Kidney (tissue), 14 donors: ENCODE results near the gene PRR33. TPM values are rescaled to one million over a fixed set of nuclear protein-coding genes. Genes with fewer than 3 reads are reported as not detected.

Source experiments
- DNase-seq, 5 donors: peaks; one replicate each; pipeline ENCODE4 v3.0.0-alpha.2; 2013 to 2020
- FAIRE-seq: peaks from 2 replicates; lab custom pipeline; 2012; peaks lifted over from hg19 to GRCh38; lab: Jason Lieb, UNC
- H3K27ac ChIP-seq, 2 donors: one replicate each; pipeline ENCODE4 v1.7.0; 2013; ENCODE audit warnings: low read depth in 2 of 2, low read length in 2 of 2, inconsistent platforms in 1 of 2
- H3K27me3 ChIP-seq: one replicate; pipeline ENCODE4 v1.7.1; 2013; ENCODE audit warnings: low read length, inconsistent platforms; ENCODE audit not compliant: control insufficient read depth, insufficient read depth
- H3K36me3 ChIP-seq, 3 donors: one replicate each; pipeline versions ENCODE4 v1.7.0 to v1.7.1; 2013; ENCODE audit warnings: low read length in 3 of 3, control low read depth in 1 of 3, inconsistent platforms in 1 of 3; ENCODE audit not compliant: insufficient read depth in 3 of 3, control insufficient read depth in 2 of 3
- H3K4me1 ChIP-seq, 3 donors: one replicate each; pipeline versions ENCODE4 v1.7.0 to v1.7.1; 2013; ENCODE audit warnings: low read length in 3 of 3, inconsistent platforms in 1 of 3, low read depth in 1 of 3; ENCODE audit not compliant: control insufficient read depth in 2 of 3, insufficient read depth in 2 of 3
- H3K4me3 ChIP-seq, 3 donors: one replicate each; pipeline versions ENCODE4 v1.7.0 to v1.8.1; 2013; ENCODE audit warnings: low read length in 3 of 3, control low read depth in 1 of 3, inconsistent platforms in 1 of 3
- H3K9ac ChIP-seq, 3 donors: one replicate each; pipeline versions ENCODE4 v1.7.0 to v1.7.1; 2013; ENCODE audit warnings: low read length in 3 of 3, control low read depth in 1 of 3, inconsistent platforms in 1 of 3
- H3K9me3 ChIP-seq, 3 donors: one replicate each; pipeline versions ENCODE4 v1.7.0 to v1.7.1; 2013; ENCODE audit warnings: low read length in 3 of 3, control low read depth in 1 of 3, inconsistent platforms in 1 of 3; ENCODE audit not compliant: control insufficient read depth in 2 of 3, insufficient read depth in 1 of 3
- CTCF ChIP-seq: IDR thresholded peaks from 3 replicates; pipeline ENCODE4 v1.5.1; 2012; ENCODE audit warnings: mild to moderate bottlenecking, moderate library complexity, borderline replicate concordance; ENCODE audit not compliant: insufficient read depth; ENCODE audit errors: extremely low read depth
- intact Hi-C: fragments of 100-400 bp; cut with DNase I; formaldehyde crosslinking; loops from one replicate; pipeline ENCODE4 v1.11.1; 2022
- polyA plus RNA-seq: library from polyadenylated mRNA; stranded (reverse); fragments of 350-450 nt; fragmentation: Illumina TruSeq; extraction: RNeasy Lipid Tissue Mini Kit (QIAGEN cat#74804); gene quantifications from one replicate; pipeline ENCODE4 v1.2.3, GENCODE V29; 2014; ENCODE audit warnings: low read depth, low replicate concordance; ENCODE audit not compliant: insufficient read depth
- total RNA-seq: library from RNA; stranded (reverse); fragmentation: NEBNext Ultra II Directional; extraction: Animal tissue kit (Norgen Biotek cat#: 25700); gene quantifications from one replicate; pipeline ENCODE4 v1.2.1, GENCODE V29; 2021
- donor health status: control.
- donor health status: control.
- donor health status: control.
- donor health status: control.
- donor health status: control.
- donor health status: DM: yes; HTN: yes; CAD: no.
- donor health status: Normal renal cell carcinoma (clear cell type).

The PRR33 gene
- total and polyA plus RNA-seq, 2 donors from 2014 or later: not detected

- H3K27ac ChIP-seq: no peak overlapping the region
- no peak overlapping the region for H3K4me3 ChIP-seq
- no peaks in the 10 kb centered on the region for H3K9me3 ChIP-seq
- H3K9ac ChIP-seq: no peak overlapping the region
- intact Hi-C loops: no loop called here
- H3K27me3 ChIP-seq: peaks cover 2% of the 10 kb centered on the region
- no peak for FAIRE-seq
- peaks cover 3 to 10% (median 4%) of the 10 kb centered on the region in 3 donors for H3K4me1 ChIP-seq
- TF ChIP-seq CTCF: no peak
- DNase-seq: peak in 1 of 5 donors; percentile 64
- no peaks in the 10 kb centered on the region for H3K36me3 ChIP-seq
Measured at GRCh38 chr11:1845561-1846452, 45.9 kb downstream of the PRR33 start.

DNA sequence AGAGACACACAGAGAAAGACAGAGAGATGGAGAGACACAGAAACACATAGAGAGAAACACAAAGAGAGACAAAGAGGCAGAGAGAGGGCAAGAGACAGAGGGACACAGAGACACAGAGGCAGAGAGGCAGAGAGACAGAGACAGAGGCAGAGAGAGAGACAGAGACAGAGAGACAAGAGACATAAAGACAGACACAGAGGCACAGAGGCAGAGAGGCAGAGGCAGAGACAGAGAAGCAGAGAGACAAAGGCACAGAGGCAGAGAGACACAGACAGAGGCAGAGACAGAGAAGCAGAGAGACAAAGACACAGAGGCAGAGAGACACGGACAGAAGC is 46.6 kb downstream of the PRR33 start:
- FAIRE-seq (no peak), DNase-seq (no peak)
- Histone ChIP-seq H3K4me3 (no peak overlapping the region), H3K9ac (no peak overlapping the region), H3K27ac (peak overlapping the region in 1 of 2 donors; percentile 54), H3K36me3 (no peaks in the 10 kb centered on the region), H3K27me3 (peaks cover 2% of the 10 kb centered on the region), H3K4me1 (peaks cover 3 to 10% (median 4%) of the 10 kb centered on the region in 3 donors), H3K9me3 (no peaks in the 10 kb centered on the region)
- TF ChIP-seq CTCF: no peak
- intact Hi-C loops: no loop called here

DNA sequence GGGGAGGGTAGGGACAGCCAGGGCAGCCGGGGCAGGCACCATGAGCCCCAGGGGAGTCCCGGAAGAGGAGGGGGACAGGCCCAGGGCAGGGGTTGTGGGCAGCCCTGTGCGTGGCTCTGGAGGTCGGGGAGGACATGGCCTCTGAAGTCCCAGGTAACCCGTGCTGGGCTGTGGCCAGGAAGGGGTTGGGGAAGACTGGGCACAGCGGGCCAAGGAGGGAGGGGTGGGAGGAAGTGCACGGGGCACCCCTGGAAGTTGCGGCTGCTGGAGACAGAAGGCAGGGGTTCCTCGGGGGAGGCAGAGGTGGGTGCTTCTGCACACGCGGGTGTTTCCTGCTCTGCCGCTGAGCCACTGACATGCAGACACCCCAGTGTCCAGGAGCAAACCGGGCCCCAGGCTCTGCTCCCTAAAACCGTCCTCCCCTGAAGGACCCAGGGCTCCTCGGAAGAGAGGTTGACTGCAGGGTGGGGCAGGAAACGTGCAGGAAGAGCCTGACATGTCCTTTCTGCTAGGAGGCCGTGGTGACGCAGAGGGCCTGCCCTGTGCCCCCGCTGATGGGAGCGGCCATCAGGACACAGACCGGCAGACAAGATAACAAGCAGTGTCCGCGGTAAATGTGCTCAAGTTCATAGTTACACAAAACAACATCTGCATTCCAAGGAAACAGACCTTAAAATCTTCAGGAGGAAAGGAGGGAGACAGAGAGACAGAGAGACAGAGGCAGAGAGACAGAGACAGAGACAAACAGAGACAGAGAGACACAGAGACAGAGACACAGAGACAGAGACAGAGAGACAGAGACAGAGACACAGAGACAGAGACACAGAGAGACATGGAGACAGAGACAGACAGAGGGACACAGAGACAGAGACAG is 47.2 kb downstream of the PRR33 start:
- FAIRE-seq: no peak
- intact Hi-C loops: no loop called here
- DNase-seq: peak in 4 of 5 donors; percentile 59 to 85 (median 74)
- no peak for TF ChIP-seq CTCF
- Histone ChIP-seq H3K27me3 (peaks cover 2% of the 10 kb centered on the region), H3K4me3 (no peak overlapping the region), H3K27ac (peak overlapping the region in 1 of 2 donors; percentile 54), H3K9ac (no peak overlapping the region), H3K36me3 (no peaks in the 10 kb centered on the region), H3K4me1 (peaks cover 3 to 12% (median 4%) of the 10 kb centered on the region in 3 donors), H3K9me3 (no peaks in the 10 kb centered on the region)
